Measurements from ENCODE around the gene SEL1L3.

SEL1L3 gene

DNA sequence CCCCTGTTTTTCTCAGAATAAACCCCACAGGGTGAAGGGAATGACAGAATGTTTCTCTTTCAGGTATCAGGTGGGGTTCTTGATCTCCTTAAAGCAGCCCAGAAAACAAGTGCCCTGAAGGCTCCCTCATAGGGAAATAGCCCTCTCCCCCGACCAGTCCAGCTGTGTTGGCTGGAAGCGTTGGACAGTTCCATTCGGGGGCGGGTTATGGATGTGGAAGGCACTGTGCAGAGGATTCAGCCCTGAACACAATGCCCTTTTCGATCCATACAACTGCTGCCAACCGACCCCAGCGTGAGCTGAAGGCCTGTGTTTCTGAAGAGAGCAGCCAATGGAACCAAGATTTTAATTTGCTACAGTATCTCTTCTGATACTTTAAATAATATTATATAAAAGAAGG lies 41.5 kb downstream of the SEL1L3 start:
- no peak overlapping the region for H3K4me3 Mint-ChIP-seq
- H3K27me3 Mint-ChIP-seq = no peaks in the 10 kb centered on the region

DNA sequence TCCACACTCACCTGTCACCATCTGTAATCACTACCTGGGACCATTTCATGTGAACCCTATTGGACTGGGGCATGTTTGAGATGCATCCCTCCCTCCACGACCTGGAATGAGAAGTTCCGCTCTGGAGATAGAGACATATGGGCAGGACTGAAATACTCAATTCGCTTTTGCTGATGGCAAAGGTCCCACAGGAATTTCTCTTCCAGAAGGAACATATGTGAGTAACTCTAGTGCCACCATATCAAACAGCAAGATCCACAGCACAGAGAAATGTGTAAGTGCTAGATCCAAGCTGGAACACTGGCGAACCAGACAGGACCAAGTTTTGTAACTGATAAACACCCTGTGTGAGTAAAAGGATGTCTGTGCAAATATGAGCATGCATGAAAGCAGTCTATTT lies 43.9 kb downstream of the SEL1L3 start:
- H3K4me3 Mint-ChIP-seq = no peak overlapping the region

More for the DNA sequence above, 41.5 kb downstream of the SEL1L3 start:
- H3K27ac Mint-ChIP-seq = no peak overlapping the region
- ATAC-seq = no peak
- no peaks in the 10 kb centered on the region for H3K9me3 Mint-ChIP-seq
- H3K4me1 Mint-ChIP-seq = peaks cover 6% of the 10 kb centered on the region
- H3K36me3 Mint-ChIP-seq = peaks cover 61% of the 10 kb centered on the region

DNA sequence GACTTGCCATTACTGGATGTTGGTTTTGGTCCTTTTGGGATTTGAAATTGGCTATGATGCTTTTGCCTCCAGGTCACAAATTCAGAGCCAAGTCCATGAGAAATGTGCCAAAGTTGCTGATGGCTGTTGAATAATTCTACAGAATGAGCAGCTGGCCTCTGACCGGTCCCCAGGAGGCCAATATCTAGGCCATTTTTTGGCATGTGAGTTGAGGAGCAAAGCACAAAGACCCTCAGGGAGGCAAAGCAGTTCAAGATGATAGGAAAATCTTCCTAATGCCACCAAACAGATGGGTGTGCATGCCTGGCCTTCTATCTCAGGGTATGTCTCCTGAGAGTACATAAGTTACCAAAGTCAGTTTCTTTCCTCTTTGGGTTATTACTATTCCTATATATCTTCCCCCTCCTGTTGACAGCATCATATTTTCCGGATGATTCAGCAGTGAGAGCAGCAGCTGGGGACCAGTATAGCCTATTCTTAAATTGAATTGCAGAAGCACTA lies 44.4 kb downstream of the SEL1L3 start:
- Mint-ChIP-seq H3K9me3 (no peaks in the 10 kb centered on the region), H3K4me1 (peaks cover 6% of the 10 kb centered on the region), H3K4me3 (no peak overlapping the region), H3K27me3 (no peaks in the 10 kb centered on the region), H3K27ac (no peak overlapping the region), H3K36me3 (peaks cover 69% of the 10 kb centered on the region)
- ATAC-seq = no peak

More for the DNA sequence above, 43.9 kb downstream of the SEL1L3 start:
- H3K4me1 Mint-ChIP-seq = peaks cover 6% of the 10 kb centered on the region
- ATAC-seq = no peak
- peaks cover 68% of the 10 kb centered on the region for H3K36me3 Mint-ChIP-seq
- H3K27ac Mint-ChIP-seq = no peak overlapping the region
- no peaks in the 10 kb centered on the region for H3K27me3 Mint-ChIP-seq
- no peaks in the 10 kb centered on the region for H3K9me3 Mint-ChIP-seq

DNA sequence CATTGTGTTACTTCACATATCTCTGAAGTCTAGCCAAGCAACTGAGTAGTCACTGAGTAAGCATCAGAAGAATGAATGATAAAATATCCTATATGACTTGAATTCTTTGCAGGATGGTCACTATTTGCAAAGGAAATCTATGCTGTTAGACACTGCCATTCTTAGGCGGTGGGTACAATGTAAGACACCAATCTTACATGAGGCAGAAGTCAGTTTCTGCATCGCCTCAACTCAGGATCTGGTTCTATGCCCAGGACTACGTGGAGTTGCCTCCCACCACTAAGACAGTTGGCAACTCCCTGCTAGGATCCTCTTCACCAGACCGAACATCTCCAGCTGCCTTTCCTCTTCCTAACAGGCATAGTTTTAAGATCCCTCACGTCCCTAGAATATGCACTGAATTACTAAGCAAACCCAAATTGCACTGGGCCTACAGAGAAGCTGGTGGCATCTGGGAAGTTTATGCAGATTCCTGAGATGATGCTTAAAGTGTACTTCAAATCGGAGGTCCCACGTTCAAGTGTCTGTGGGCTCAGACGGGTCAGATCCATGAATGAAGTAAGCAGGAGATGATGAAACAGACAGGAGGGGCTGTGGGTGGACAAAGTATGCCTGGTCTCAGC lies 45.6 kb downstream of the SEL1L3 start:
- Mint-ChIP-seq H3K4me1 (peaks cover 1% of the 10 kb centered on the region), H3K4me3 (no peak overlapping the region), H3K9me3 (no peaks in the 10 kb centered on the region), H3K27ac (peak overlapping the region; percentile 46), H3K36me3 (peaks cover 67% of the 10 kb centered on the region), H3K27me3 (no peaks in the 10 kb centered on the region)
- no peak for ATAC-seq

- no peak for ATAC-seq
- H3K9me3 Mint-ChIP-seq = no peaks in the 10 kb centered on the region
- peak overlapping the region; percentile 46 for H3K27ac Mint-ChIP-seq
- H3K4me3 Mint-ChIP-seq = no peak overlapping the region
- no peaks in the 10 kb centered on the region for H3K4me1 Mint-ChIP-seq
- peaks cover 66% of the 10 kb centered on the region for H3K36me3 Mint-ChIP-seq
- no peaks in the 10 kb centered on the region for H3K27me3 Mint-ChIP-seq
These were observed 46.2 kb downstream of the SEL1L3 start for GRCh38 chr4:25816591-25817058.

DNA sequence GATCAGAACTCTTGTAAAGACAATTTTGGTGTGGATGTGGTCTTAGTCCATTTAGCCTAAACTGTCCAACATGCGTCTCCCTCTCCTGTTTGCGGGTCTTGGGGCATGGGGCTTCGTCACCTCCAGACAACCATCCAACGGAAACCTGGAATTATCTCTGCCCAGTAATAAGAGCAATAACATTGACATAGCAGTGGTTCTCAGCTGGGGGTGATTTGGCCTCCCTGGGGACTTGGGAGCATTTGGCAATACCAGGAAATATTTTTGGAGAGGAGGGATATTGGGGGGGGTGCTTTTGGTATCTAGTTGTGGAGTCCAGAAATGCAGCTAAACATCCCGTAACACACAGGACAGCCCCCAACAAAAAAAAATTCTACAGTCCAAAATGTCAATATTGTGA lies 47.2 kb downstream of the SEL1L3 start:
- Mint-ChIP-seq H3K4me1 (no peaks in the 10 kb centered on the region), H3K36me3 (peaks cover 74% of the 10 kb centered on the region), H3K9me3 (no peaks in the 10 kb centered on the region), H3K27ac (no peak overlapping the region), H3K27me3 (no peaks in the 10 kb centered on the region), H3K4me3 (no peak overlapping the region)
- no peak for ATAC-seq

DNA sequence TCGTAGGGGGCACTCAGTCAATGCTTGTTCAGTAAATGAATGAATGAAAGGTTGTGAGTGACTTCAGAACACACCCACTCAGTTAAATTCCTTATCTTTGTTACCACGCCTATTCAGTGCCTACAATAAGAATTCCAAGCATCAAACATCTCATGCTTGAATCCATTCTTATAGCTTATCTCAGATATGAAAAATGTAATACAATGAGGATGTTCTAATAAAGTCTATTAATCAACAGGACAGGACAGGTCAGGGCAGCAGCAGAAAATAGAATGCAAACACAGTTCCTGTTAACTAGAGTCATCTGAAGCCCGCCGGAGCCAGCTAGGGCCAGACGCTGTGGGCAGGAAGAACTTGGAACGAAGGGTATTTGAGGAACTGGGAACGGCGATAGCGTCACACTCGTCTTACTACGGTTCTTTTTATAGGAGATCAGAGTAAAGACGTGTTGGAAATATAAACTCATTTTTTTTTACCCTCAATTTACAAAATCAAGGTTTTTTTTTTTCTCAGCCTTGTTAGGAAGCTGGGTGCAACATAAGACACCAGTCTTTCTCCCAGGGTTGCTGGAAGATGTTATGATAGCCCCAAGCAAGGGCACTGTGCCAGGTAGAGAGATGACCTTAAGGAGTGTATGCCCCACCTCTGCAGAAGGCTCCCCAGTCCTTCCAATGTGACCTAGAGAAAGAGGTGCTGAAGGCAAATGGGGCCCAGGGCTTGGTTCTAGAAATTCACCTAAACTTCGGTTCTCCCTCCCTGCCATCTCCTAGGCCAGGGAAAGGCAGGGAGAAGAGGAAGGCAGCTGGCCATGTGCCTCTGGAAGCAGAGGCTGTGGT lies 48.3 kb downstream of the SEL1L3 start:
- Mint-ChIP-seq H3K27ac (peak overlapping the region; percentile 35), H3K9me3 (no peaks in the 10 kb centered on the region), H3K4me3 (no peak overlapping the region), H3K4me1 (no peaks in the 10 kb centered on the region), H3K27me3 (no peaks in the 10 kb centered on the region), H3K36me3 (peaks cover 76% of the 10 kb centered on the region)
- no peak for ATAC-seq

GRCh38 chr4:25813448-25814106 lies 49.2 kb downstream of the SEL1L3 start:
- Mint-ChIP-seq H3K27ac (no peak overlapping the region), H3K4me3 (no peak overlapping the region), H3K36me3 (peaks cover 71% of the 10 kb centered on the region), H3K27me3 (no peaks in the 10 kb centered on the region), H3K4me1 (no peaks in the 10 kb centered on the region), H3K9me3 (no peaks in the 10 kb centered on the region)
- ATAC-seq = no peak

DNA sequence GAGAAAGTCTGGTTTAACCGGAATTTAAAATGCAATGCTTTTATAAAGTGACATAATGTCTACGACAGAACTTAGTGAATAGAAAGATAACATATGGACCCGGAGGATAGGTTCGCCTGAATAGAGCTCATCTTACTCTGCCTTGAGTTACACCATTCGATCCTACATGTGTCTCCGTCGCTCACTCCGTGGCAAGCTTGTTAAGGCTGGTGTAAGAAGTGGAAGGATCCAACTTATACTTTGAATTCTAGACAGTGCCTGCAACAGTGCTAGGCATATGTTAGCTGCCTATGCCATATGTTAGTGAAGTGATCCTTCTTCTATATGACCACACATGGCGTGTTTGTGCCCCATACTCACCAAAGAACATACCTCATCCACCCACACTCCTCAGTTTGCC lies 50.9 kb downstream of the SEL1L3 start:
- no peak overlapping the region for H3K4me3 Mint-ChIP-seq
- no peak for ATAC-seq
- H3K9me3 Mint-ChIP-seq = no peaks in the 10 kb centered on the region
- H3K4me1 Mint-ChIP-seq = no peaks in the 10 kb centered on the region
- H3K36me3 Mint-ChIP-seq = peaks cover 77% of the 10 kb centered on the region
- H3K27ac Mint-ChIP-seq = no peak overlapping the region
- no peaks in the 10 kb centered on the region for H3K27me3 Mint-ChIP-seq

DNA sequence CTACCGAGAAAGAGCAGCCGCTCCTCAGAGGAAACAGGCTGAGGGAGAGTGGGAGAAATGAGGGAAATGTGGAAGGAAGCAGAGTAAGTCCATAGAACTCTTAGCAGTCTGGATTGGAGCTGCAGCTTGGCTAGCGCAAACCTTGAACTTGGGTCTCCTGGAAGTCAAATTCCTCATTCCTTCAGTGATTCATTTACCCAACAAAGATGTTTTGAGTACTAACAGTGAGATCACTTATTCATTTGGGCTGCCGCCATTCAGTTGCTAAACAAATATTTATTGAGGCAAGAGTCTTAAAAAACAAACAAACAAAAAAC lies 51.5 kb downstream of the SEL1L3 start:
- no peak for ATAC-seq
- Mint-ChIP-seq H3K27me3 (no peaks in the 10 kb centered on the region), H3K9me3 (no peaks in the 10 kb centered on the region), H3K36me3 (peaks cover 77% of the 10 kb centered on the region), H3K4me1 (no peaks in the 10 kb centered on the region), H3K4me3 (no peak overlapping the region), H3K27ac (no peak overlapping the region)

GRCh38 chr4:25810461-25811373 lies 52.1 kb downstream of the SEL1L3 start:
- no peak for ATAC-seq
- H3K36me3 Mint-ChIP-seq = peaks cover 80% of the 10 kb centered on the region
- H3K4me1 Mint-ChIP-seq = no peaks in the 10 kb centered on the region
- H3K27me3 Mint-ChIP-seq = no peaks in the 10 kb centered on the region
- no peak overlapping the region for H3K27ac Mint-ChIP-seq
- no peaks in the 10 kb centered on the region for H3K9me3 Mint-ChIP-seq
- no peak overlapping the region for H3K4me3 Mint-ChIP-seq

DNA sequence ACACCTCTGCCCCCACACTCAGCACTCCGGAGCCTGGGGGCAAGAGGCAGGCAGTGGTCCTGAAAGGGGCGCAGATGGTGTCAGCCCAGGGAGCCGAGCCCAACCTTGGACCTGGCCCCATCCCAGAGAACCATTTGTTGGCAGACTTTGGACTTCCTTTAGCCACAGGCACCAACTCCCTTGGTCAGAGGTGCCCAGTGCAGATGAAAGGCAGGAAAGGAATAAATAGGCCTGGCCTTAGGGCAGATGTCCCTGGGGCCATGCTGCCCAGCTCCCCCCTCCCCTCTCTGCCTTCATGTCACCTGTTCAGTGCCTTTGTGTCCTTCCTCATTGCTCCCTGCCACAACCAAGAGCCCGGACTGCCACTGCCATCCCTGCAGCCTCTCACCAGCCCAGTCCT lies 52.8 kb downstream of the SEL1L3 start:
- H3K4me3 Mint-ChIP-seq = no peak overlapping the region
- H3K9me3 Mint-ChIP-seq = no peaks in the 10 kb centered on the region
- no peaks in the 10 kb centered on the region for H3K27me3 Mint-ChIP-seq
- peaks cover 84% of the 10 kb centered on the region for H3K36me3 Mint-ChIP-seq
- no peak overlapping the region for H3K27ac Mint-ChIP-seq
- ATAC-seq = no peak
- H3K4me1 Mint-ChIP-seq = no peaks in the 10 kb centered on the region

DNA sequence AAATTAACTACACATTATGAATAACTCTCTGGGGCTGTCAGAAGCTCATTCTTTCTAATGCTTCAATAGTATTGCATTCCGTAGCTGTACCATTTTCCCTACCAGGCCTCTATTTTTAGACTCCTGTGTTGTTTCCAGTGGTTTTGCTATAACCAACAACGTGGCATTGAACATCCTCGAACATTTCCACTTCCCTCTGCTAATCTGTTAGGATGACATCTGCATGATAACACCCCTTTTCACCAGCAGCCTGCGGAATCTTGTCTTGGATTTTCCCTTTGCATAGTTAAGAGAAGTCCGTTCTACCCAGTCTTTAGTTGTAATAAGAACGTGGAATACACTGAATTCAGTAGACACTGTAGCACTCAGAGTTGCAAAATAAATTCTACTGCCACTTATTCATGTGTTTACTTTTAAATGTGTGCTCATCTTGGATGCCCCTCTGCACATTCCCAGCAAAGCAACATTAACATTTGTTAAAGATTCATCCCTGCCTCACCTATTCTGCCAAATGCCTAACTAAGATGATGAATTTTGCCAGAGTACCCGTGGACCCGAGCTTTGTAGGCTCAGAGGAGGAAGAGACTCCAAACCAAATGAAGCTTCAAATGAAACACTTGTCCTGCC lies 55.6 kb downstream of the SEL1L3 start:
- Mint-ChIP-seq H3K36me3 (peaks cover 79% of the 10 kb centered on the region), H3K27me3 (no peaks in the 10 kb centered on the region), H3K4me1 (no peaks in the 10 kb centered on the region), H3K9me3 (no peaks in the 10 kb centered on the region), H3K27ac (no peak overlapping the region), H3K4me3 (no peak overlapping the region)
- ATAC-seq = no peak

GRCh38 chr4:25805255-25805860 lies 57.4 kb downstream of the SEL1L3 start:
- peaks cover 73% of the 10 kb centered on the region for H3K36me3 Mint-ChIP-seq
- H3K27me3 Mint-ChIP-seq = no peaks in the 10 kb centered on the region
- H3K27ac Mint-ChIP-seq = no peak overlapping the region
- ATAC-seq = no peak
- H3K4me1 Mint-ChIP-seq = no peaks in the 10 kb centered on the region
- no peak overlapping the region for H3K4me3 Mint-ChIP-seq
- no peaks in the 10 kb centered on the region for H3K9me3 Mint-ChIP-seq

Data from stimulated activated memory B cell treated with anti-CD40 and anti-IgM and Interleukin-4, amounts not matched to agents 10 μg/mL and 1 μg/mL and 100 μg/mL, for 72 hours (primary cell).